ENCODE results near the gene ACER3. TPM values are rescaled to one million over a fixed set of nuclear protein-coding genes. Genes with fewer than 3 reads are reported as not detected.
"Not testable (repeated sequence)": the region's sequence is repeated elsewhere in the genome, so short reads cannot be mapped to it uniquely, and the experiment has no call there.

ACER3 gene
- total and polyA plus RNA-seq, 4 donors = 1.9 to 5.9 (median 4.2) TPM

DNA sequence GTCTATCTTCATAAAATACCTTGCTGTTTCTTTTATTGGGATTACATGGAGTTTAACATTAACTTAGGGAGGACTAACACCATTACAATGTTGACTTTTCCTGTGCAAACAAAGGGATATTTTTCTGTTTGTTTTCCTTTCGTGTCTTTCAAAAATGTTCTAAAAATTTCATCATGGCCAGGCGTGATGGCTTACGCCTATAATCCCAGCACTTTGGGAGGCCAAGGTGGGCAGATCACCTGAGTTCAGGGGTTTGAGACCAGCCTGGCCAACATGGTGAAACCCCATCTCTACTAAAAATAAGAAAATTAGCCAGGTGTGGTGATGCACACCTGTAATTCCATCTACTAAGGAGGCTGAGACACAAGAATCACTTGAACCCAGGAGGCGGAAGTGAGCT, 200.5 kb downstream of the ACER3 start:
- peak; percentile 96 for TF ChIP-seq FOXA1 (IDR thresholded peaks at IDR 0.05)
- peak; percentile 67 to 85 for TF ChIP-seq RXRA (IDR thresholded peaks at IDR 0.05)
- peak; percentile 83 for TF ChIP-seq YY1 (IDR thresholded peaks at IDR 0.05)
- TF ChIP-seq EGR1 (IDR thresholded peaks at IDR 0.05; ENCODE audit: low read depth in 2 of 2) = peak in 1 of 2 donors; percentile 28
- TF ChIP-seq FOXA2 (IDR thresholded peaks at IDR 0.05) = peak; percentile 99
- TF ChIP-seq, protein P1, sequence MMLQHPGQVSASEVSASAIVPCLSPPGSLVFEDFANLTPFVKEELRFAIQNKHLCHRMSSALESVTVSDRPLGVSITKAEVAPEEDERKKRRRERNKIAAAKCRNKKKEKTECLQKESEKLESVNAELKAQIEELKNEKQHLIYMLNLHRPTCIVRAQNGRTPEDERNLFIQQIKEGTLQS (IDR thresholded peaks at IDR 0.05) = peak; percentile 68
- peak; percentile 60 for TF ChIP-seq ZBTB33 (IDR thresholded peaks at IDR 0.05)
- peak; percentile 82 for TF ChIP-seq SP1 (IDR thresholded peaks at IDR 0.05)
- TF ChIP-seq JUND (IDR thresholded peaks at IDR 0.05) = peak; percentile 41 to 76
- TF ChIP-seq, protein P2, sequence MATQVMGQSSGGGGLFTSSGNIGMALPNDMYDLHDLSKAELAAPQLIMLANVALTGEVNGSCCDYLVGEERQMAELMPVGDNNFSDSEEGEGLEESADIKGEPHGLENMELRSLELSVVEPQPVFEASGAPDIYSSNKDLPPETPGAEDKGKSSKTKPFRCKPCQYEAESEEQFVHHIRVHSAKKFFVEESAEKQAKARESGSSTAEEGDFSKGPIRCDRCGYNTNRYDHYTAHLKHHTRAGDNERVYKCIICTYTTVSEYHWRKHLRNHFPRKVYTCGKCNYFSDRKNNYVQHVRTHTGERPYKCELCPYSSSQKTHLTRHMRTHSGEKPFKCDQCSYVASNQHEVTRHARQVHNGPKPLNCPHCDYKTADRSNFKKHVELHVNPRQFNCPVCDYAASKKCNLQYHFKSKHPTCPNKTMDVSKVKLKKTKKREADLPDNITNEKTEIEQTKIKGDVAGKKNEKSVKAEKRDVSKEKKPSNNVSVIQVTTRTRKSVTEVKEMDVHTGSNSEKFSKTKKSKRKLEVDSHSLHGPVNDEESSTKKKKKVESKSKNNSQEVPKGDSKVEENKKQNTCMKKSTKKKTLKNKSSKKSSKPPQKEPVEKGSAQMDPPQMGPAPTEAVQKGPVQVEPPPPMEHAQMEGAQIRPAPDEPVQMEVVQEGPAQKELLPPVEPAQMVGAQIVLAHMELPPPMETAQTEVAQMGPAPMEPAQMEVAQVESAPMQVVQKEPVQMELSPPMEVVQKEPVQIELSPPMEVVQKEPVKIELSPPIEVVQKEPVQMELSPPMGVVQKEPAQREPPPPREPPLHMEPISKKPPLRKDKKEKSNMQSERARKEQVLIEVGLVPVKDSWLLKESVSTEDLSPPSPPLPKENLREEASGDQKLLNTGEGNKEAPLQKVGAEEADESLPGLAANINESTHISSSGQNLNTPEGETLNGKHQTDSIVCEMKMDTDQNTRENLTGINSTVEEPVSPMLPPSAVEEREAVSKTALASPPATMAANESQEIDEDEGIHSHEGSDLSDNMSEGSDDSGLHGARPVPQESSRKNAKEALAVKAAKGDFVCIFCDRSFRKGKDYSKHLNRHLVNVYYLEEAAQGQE (IDR thresholded peaks at IDR 0.05) = peak; percentile 46
- peak; percentile 64 to 74 for TF ChIP-seq HNF4A (conservative IDR thresholded peaks at IDR 0.05)
- H3K4me3 ChIP-seq (ENCODE audit: low read depth in 1 of 3, low read length in 3 of 3); H3K9me3 ChIP-seq (ENCODE audit: control insufficient read depth in 4 of 4, low read length in 3 of 4); H3K36me3 ChIP-seq (ENCODE audit: control insufficient read depth in 4 of 4, insufficient read depth in 3 of 4, low read depth in 1 of 4, low read length in 3 of 4); H3K27me3 ChIP-seq (ENCODE audit: control insufficient read depth in 4 of 4, insufficient read depth in 4 of 4, low read length in 3 of 4); DNase-seq (ENCODE audit: low spot score); H3K9ac ChIP-seq (ENCODE audit: low read depth in 1 of 2, low read length in 2 of 2): not testable (repeated sequence)
- Histone ChIP-seq H3K27ac (ENCODE audit: low read depth in 1 of 2, low read length in 2 of 2) (peak overlapping the region; percentile 66), H3K4me1 (ENCODE audit: control insufficient read depth in 4 of 4, insufficient read depth in 4 of 4, low read length in 3 of 4) (peaks cover 11 to 50% (median 36%) of the 10 kb centered on the region in 4 donors)
- 45% methylated on average over 4 of the region's 4 CpGs for WGBS

DNA sequence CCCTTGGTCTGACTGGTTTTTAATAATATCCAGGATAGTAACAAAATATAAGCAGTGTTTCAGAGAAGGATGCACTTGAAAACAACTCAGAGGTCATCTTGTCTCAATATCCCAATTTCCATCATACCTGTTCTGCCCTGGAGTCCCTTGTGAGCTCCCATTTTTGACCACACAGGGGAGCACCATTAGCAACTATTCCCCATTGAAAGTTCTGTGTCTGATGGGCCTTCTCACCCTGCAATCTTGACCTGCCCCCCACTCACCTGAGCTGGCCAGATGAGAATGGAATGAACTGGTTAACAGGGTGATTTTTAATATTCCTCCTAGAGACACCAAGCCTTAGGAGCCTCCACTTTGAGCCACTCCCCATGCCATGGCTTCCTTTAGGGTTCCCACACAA, 202.2 kb downstream of the ACER3 start:
- Histone ChIP-seq H3K36me3 (ENCODE audit: control insufficient read depth in 4 of 4, insufficient read depth in 3 of 4, low read depth in 1 of 4, low read length in 3 of 4) (no peaks in the 10 kb centered on the region), H3K4me1 (ENCODE audit: control insufficient read depth in 4 of 4, insufficient read depth in 4 of 4, low read length in 3 of 4) (peaks cover 11 to 55% (median 42%) of the 10 kb centered on the region in 4 donors), H3K27me3 (ENCODE audit: control insufficient read depth in 4 of 4, insufficient read depth in 4 of 4, low read length in 3 of 4) (no peaks in the 10 kb centered on the region), H3K9ac (ENCODE audit: low read depth in 1 of 2, low read length in 2 of 2) (no peak overlapping the region), H3K4me3 (ENCODE audit: low read depth in 1 of 3, low read length in 3 of 3) (no peak overlapping the region), H3K27ac (ENCODE audit: low read depth in 1 of 2, low read length in 2 of 2) (peak overlapping the region; percentile 23 to 31), H3K9me3 (ENCODE audit: control insufficient read depth in 4 of 4, low read length in 3 of 4) (no peaks in the 10 kb centered on the region)
- DNase-seq (ENCODE audit: low spot score) = no peak
- TF ChIP-seq YY1 (IDR thresholded peaks at IDR 0.05) (peak; percentile 20), CTCF (IDR thresholded peaks at IDR 0.05; ENCODE audit: low read depth, low read length, missing input control) (peak; percentile 31), TAF1 (conservative IDR thresholded peaks at IDR 0.05) (no peak), RAD21 (IDR thresholded peaks at IDR 0.05) (peak; percentile 43 to 56)
- TF ChIP-seq, protein P2 (IDR thresholded peaks at IDR 0.05) = no peak

All from liver (tissue), 9 donors.